DMS53 treated with DMSO at 0.1 percent for 48 hours (cell line): Measurements from ENCODE around the gene NIPBL.
"Not testable (repeated sequence)": the region's sequence is repeated elsewhere in the genome, so short reads cannot be mapped to it uniquely, and the experiment has no call there.

Experiments
- DNase-seq: peaks from one replicate; lab custom pipeline; 2025; ENCODE audit not compliant: unreplicated experiment; lab: John Stamatoyannopoulos, UW

The NIPBL gene

DNA sequence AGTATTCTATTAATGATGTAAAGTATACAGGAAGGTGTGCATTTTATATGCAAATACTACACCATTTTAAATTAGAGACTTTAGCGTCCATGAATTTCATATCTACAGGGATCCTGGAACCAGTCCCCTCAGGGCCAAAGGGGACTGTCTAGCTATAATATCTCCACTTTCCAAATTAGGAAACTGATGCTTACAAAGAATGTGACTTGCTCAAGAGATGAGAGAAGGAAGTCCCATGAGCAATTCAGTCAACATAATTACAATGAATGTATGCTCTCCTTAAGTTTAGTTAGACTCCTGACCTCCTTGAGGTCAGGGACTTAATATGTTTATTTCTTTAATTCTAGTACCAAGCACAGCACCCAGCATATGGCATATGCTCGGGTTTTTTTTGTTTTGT lies 23.7 kb downstream of the NIPBL start:
- no peak for DNase-seq

DNA sequence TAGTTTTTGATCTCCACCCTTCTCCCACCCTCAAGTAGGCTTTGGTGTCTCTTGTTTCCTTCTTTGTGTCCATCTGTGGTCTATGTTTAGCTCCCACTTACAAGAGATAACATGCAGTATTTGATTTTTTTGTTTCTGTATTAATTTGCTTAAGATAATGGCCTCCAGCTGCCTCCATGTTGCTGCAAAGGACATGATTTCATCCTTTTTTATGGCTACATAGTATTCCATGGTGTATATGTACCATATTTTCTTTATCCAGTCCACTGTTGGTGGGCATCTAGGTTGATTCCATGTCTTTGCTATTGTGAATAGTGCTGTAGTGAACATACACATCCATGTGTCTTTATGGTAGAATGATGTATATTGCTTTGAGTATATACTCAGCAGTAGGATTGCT lies 24.5 kb downstream of the NIPBL start:
- DNase-seq: not testable (repeated sequence)

DNA sequence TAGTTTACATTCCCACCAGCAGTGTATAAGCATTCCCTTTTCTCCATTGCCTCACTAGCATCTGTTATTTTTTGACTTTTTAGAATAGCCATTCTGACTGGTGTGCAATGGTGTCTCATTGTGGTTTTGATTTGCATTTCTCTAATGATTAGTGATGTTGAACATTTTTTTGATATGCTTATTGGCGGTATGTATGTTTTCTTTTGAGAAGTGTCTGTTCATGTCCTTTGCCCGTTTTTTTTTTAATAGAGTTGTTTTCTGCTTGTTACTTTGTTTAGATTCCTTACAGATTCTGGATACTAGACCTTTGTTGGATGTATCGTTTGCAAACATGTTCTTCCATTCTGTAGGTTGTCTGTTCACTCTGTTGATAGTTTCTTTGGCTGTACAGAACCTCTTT lies 25.3 kb downstream of the NIPBL start:
- no peak for DNase-seq

DNA sequence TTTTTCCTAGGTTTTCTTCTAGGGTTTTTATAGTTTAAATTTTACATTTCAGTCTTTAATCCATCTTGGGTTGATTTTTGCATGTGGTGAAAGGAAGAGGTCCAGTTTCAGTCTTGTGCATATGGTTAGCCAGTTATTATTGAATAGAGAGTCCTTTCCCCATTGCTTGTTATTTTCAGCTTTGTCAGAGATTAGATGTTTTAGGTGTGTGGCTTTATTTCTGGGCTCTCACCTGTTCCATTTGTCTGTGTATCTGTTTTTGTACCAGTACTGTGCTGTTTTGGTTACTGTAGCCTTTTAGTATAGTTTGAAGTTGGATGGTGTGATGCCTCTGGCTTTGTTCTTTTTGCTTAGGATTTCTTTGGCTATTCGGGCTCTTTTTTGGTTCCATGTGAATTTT lies 25.8 kb downstream of the NIPBL start:
- no peak for DNase-seq

DNA sequence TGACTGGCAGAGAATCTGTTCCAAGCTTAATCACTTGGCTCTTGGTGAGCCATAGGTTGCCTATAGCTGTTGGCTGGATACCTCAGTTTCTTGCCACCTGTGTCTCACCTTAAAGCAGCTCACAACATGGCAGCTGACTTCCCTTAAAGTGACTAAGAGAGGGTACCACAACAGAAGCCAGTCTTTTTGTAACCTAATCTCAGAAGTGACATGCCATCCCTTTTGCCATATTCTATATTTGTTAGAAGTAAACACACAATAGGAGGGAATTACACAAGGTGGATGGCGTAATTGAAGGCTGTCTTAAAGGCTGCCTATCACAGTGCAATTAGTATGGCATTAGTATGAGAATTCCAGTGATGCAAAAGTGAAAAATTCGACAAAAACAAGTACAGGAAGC lies 28.1 kb downstream of the NIPBL start:
- DNase-seq: no peak

DNA sequence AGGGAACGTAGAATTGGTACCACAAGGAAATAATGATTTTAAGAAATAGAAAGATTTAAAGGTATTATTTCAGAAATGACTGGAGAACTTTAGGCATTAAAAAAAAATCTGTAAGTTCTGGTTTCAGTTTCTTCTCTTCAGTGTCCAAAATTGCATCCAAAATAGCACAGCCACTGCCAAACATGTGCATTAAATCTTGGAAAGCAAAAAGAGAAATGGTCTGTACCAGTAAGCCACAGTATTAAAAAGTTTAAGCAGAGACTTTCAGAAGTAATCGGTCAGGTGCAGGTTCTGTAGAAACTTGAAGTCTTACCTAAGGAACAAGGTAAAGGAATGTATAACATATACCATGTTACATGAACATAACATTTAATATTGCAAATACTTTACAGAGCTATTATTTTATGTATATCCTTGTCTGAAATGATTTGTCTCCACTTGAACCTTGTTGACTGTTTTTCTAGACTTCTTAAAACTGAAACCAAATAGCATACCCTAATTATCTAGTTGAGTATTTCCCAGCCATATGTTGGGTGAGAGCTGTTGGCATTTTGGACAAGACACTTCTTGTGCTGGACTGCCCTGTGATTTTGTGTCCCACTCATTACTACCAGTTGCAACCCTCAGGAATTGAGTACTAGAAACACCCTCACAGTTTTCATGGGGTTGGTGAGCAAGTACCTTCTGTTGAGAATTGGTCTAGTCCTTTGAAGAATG lies 32.1 kb downstream of the NIPBL start:
- no peak for DNase-seq

DNA sequence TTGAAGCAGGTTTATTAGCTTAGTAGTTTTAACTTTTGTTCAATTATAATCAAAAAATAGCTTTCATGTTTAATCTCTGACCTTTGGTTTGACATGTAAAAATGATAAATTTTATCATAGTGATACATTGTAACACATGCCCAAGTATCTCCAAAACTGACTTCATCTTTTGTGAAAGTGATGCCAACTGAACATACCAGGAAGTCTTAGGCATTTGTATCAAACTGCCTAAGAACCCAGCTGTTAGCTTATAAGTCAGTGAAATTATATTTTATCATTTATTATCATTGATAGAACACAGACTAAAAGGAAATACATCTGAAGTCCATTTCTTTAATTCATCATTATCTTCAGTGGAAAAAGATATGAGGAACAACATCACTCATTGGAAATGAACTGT lies 39.1 kb downstream of the NIPBL start:
- DNase-seq: no peak

DNA sequence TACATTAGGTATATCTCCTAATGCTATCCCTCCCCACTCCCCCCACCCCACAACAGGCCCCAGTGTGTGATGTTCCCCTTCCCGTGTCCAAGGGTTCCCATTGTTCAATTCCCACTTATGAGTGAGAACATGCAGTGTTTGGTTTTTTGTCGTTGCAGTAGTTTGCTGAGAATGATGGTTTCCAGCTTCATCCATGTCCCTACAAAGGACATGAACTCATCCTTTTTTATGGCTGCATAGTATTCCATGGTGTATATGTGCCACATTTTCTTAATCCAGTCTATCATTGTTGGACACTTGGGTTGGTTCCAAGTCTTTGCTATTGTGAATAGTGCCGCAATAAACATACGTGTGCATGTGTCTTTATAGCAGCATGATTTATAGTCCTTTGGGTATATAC lies 40.0 kb downstream of the NIPBL start:
- not testable (repeated sequence) for DNase-seq

DNA sequence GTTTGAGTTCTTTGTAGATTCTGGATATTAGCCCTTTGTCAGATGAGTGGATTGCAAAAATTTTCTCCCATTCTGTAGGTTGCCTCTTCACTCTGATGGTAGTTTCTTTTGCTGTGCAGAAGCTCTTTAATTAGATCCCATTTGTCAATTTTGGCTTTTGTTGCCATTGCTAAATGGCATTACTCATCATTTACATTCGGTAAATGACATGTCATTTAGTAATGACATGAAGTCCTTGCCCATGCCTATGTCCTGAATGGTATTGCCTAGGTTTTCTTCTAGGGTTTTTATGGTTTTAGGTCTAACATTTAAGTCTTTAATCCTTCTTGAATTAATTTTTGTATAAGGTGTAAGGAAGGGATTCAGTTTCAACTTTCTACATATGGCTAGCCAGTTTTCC lies 40.8 kb downstream of the NIPBL start:
- not testable (repeated sequence) for DNase-seq

DNA sequence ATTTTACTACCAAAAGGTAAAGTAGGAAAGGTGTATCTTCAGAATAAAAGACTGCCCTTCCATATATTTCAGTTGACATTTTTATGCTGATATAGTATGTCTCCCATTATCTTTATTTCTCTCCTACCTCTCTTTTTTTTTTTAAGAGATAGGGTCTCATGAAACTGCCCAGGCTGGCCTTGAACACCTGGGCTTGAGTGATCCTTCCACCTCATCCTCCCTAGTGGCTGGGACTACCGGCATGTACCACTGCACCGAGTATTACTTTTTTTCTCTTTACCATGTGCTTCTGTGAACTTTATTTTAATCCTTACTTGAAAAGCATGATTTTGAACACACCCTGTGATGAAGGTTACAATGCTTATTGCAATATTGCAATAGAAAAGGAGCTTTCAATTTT lies 42.7 kb downstream of the NIPBL start:
- no peak for DNase-seq

DNA sequence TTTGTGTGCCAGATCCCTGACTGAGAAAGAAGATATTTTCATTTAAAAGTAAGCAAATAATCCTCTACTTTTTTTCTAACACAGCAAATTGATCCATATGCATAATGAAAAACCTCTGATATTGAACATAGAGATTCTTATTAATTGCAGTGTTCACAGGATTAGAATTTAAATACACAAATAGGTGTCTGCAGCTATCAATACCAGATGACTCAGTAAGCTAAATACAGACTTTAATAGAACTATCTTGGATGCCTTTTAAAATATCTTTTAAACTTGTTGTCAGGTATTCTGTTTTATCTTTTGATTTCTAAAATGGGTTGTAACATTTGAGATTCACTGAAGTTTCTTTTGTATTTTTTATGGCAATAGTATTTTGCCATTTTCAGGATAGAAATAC lies 43.1 kb downstream of the NIPBL start:
- DNase-seq: no peak

DNA sequence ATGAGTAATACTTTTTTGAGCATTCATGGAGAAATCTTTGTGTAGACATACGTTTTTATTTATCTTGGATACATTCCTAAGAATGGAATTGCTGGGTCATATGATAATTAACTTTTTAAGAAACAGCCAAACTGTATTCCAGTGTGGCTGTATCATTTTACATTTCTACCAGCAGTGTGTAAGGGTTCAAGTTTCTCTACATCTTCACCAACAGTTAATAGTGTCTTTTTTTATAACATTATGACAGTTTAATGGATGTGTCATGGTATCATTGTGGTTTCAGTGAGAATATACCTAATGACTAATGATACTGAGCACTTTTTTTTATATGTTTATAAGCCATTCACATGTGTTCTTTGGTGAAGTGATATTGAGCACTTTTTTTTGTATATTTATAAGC lies 52.4 kb downstream of the NIPBL start:
- DNase-seq: no peak

DNA sequence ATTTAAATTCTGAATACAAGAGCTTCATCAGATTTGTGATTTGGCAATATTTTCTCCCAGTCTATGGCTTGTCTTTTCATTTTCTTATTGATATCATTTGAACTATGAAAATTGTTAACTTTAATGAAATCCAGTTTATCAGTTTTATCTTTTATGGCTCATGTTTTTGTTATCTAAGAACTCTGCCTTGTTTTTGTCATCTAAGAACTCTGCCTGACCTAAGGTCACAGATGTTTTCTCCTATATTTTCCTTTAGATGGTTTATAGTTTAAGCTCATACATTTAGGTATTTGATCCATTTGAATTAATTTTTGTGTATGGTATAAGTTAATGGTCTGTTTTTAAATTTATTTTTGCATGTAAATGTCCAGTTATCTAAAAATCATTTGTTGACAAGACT lies 52.9 kb downstream of the NIPBL start:
- no peak for DNase-seq

DNA sequence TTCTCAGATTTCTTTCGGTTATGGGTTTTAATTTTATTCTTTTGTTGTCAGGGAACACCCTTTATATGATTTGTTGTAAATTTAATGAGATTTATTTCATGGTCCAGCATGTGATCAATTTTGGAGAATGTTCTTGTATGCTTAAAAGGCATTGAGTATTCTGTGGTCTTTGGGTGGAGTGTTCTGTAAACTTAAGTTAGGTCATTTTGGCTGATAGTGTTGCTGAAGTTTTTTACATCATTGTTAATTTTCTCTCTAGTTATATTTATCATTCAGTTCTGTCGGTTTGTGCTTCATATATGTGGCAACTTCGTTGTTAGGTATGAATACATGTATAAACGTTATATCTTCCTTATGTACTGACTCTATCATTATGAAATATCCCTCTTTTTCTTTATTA lies 55.5 kb downstream of the NIPBL start:
- no peak for DNase-seq

DNA sequence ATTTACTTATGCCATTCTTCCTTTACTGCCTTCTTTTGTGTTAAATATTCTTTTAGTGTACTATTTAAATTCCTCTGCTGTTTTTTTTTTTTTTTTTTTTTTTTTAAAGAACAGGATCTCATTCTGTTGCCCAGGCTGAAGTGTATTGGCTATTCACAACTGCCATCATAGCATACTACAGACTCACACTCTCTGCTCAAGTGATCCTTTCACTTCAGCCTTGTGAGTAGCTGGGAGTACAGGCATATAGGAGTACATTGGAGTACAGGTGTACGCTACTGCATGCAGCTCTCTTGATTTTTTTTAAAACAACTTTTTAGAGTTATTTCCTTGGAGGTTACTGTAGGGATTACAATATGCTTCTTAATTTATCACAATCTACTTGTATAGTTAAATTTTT lies 56.1 kb downstream of the NIPBL start:
- DNase-seq: no peak

DNA sequence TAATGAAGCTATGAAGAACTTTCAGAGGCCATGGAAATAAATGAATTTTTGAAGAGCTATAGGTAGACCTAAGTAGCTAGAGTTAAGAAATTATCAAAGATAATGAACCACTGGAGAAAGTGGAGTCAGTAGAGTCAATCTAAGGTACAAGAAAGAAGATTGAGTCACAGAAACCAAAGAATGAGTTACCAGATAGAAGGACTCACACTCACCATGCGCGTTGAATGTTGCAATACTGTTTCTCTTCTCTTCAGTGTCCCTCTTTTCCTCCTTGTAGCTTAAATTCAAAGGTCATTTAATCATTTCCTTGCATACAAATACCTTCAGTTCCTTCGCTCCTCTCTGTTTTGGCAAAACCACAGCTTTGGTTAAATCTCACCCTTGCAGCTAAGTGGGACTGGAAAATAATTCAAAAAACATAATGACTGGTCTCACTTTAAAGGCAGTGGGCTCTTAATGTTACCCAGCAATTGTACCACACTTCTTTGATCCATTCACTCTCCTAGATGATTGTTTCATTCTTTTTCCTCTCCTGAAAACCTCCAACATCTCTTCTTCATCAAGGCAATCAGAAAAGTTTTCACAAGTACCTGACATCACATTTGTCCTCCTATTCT lies 58.3 kb downstream of the NIPBL start:
- no peak for DNase-seq

DNA sequence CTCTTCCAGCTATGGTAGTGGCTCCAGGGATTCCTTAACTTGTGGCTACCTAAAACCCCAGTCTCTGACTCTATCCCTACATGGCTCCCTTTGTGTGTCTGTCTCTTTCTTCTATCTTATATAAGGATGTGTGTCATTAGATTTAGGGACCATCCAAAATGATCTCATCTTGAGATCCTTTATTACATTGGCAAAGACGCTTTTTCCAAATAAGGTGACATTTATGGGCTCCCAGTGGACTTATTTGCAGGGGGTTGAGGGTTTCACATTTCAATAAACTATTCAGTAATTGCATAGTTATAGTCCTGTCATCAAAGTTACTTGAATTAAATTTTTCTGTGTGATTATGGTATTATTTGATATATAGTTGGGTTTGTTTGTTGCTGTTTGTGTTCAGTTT lies 59.2 kb downstream of the NIPBL start:
- no peak for DNase-seq

DNA sequence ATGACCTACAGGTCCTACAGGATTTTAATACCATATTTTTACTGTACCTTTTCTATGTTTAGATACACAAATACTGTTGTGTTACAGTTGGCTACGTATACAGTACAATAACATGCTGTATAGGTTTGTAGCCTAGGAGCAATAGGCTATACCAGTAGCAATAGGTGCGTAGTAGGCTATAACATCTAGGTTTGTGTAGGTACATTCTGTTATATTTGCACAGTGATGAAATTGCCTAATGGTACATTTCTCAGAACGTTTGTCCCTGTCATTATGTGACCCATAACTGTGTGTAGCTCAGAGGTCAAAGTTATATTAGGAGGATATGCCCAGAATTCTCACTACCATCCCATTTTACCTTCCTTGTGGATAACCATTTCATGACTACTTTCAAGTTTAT lies 59.7 kb downstream of the NIPBL start:
- DNase-seq: no peak

DNA sequence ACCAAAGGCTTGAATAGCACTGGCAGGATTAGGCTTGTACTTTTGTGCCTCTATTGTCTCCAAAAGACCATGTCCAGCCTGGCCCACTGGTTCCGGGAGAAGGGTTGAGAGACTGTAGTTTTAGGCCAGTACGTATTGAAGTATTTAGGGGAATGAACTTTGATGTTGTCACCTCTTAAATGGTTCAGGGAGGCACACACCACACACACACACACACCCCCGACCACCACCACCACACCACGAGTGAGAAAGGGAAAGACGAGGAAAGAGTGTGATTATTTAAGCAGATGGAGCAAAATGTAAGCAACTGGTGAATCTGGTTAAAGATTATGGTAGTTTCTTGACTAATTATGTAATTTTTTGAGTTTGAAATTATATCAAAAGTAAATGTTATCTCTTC lies 61.6 kb downstream of the NIPBL start:
- no peak for DNase-seq

DNA sequence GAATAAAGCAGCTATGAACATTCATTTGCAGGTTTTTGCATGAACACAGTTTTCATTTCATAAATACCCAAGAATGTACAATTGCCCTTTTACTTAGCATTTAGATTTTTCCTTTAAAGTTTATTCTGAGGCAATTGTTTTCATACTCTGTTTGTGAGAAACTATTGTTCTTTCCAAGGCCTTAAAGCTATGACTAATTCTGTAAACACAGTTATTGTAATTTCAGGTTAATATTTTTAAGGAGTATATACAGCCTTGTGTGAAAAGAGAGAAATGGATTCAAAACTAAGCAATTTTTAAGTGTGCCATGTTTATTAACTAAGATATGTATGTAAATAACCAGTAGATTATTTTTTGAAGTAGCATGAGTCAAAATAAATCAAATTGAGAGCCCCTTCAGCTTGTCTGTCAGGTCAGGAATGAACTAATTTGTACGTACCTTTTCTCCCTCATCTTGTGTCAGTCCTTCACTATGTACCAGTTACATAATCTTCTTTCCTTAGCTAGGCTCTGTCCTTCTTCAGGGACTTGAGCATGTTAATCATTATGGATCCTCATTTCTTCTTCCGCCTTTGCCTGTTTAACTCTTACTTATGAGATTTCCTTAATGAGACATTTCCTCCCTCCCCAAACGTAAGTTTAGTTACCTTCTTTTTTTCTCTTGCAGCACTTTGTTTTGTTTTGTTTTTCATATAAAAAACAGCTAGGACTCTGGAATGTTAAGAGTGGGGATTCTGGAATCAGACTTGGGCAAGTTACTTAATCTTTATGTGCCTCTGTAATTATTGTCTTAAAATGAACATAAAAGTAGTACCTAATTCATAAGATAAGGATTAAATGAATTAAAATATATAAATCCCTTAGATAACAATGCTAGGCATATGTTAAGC lies 63.6 kb downstream of the NIPBL start:
- DNase-seq: peak; percentile 8

DNA sequence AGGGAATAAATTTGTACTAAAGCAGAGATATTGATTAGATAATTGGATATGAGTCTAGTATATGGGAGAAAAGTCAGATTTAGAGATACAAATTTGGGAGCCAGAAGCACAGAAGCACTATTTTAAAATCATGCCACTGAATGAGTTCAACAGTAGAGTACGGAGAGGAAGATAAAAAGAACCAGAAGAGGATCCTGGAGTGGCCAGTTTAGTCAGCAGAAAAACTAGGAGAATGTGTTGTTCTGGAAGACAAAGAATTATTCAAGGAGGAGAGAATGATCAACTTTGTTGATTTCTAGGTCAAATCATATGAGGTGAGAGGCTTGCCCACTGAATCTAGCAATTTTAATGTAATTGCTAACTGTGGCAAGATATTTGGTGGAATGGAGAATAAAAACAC lies 67.0 kb downstream of the NIPBL start:
- no peak for DNase-seq

DNA sequence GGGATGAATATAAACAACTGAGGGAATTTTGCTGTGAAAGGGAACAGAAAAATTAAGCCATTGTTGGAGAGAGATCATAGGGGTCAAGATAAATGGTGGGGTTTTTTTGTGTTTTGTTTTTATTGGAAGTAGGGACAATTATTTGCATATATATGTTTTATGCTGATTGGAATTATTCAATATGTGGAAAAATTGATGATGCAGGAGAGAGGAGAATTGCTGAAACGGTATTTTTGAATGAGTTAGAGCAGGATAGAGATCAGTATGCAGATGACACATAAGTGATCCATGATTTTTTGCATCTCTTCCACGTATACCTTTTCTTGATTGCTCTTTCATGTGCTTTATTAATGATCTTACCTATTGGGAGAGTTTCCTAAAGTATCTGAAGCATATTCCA lies 67.5 kb downstream of the NIPBL start:
- DNase-seq: no peak
